ENCODE results near the gene DNAJC30.
"Not testable (repeated sequence)": the region's sequence is repeated elsewhere in the genome, so short reads cannot be mapped to it uniquely, and the experiment has no call there.

Gene DNAJC30

DNA sequence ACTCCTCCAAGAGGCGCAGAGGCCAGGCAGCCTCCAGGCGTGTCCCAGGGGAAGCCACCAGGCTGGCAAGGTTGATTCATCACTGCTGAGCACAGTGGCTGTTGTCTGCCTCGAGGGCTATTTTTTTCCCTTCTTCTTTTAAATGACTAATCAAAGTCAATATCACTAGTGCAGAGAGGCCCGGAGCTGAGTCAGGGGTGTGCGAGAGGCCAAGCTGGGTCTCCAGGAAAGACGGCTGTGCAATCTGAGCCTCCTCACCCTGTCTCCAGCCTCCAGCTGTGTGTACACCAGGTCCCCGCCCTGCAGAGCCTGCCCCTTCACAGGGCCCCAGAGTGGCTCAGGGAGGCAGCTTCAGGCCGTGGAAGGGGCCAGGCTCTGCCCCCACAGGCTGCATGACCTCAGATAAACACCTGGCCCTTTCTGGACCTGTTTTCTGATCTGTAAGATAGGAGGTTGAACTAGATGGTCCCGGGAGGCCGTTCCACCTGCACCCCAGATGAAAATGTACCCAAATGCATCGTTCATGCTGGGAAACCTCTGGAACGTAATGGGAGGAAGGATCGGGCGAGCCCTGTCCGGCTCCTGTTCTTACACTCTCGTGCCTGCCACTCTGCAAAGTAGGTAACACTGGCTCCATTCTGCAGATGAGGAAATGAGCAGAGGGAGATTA, 32.5 kb upstream of the DNAJC30 start:
- DNase-seq (ENCODE audit: extremely low spot score) = peak; percentile 64
- no peak for TF ChIP-seq FOXK2 (IDR thresholded peaks at IDR 0.05)
- no peak for TF ChIP-seq SP1 (IDR thresholded peaks at IDR 0.05)
- no peak for TF ChIP-seq HDGF (IDR thresholded peaks at IDR 0.05; ENCODE audit: borderline replicate concordance)
- TF ChIP-seq, protein P1, sequence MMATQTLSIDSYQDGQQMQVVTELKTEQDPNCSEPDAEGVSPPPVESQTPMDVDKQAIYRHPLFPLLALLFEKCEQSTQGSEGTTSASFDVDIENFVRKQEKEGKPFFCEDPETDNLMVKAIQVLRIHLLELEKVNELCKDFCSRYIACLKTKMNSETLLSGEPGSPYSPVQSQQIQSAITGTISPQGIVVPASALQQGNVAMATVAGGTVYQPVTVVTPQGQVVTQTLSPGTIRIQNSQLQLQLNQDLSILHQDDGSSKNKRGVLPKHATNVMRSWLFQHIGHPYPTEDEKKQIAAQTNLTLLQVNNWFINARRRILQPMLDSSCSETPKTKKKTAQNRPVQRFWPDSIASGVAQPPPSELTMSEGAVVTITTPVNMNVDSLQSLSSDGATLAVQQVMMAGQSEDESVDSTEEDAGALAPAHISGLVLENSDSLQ (IDR thresholded peaks at IDR 0.05) = no peak; the same call in 1 of the 2 replicates
- TF ChIP-seq SUZ12 (IDR thresholded peaks at IDR 0.05) = no peak
- no peak for TF ChIP-seq FOXM1 (IDR thresholded peaks at IDR 0.05; ENCODE audit: borderline replicate concordance)
- no peak for TF ChIP-seq BHLHE40 (IDR thresholded peaks at IDR 0.05; ENCODE audit: borderline replicate concordance)
- TF ChIP-seq L3MBTL2 (conservative IDR thresholded peaks at IDR 0.05) = no peak
- no peak for TF ChIP-seq FOXA1 (IDR thresholded peaks at IDR 0.05)
- TF ChIP-seq TARDBP (IDR thresholded peaks at IDR 0.05) = no peak
- no peak for TF ChIP-seq NFRKB (IDR thresholded peaks at IDR 0.05)
- TF ChIP-seq CTBP1 (IDR thresholded peaks at IDR 0.05; ENCODE audit: borderline replicate concordance) = no peak
- no peak for TF ChIP-seq ELF4 (IDR thresholded peaks at IDR 0.05)
- TF ChIP-seq ARNT (IDR thresholded peaks at IDR 0.05) = no peak
- CTCF ChIA-PET = interaction anchor here (0.9 to 1.1 kb wide), 3 partner anchors 10 to 15 kb away, joined by 3 to 4 read pairs (median 3); no protein-coding TSS in a partner anchor
- POLR2A ChIA-PET = interaction anchor here (0.9 to 1.2 kb wide), 4 partner anchors 18 to 138 kb away, joined by 3 to 4 read pairs (median 4); partner anchors contain the start of genes ABHD11 and MLXIPL

DNA sequence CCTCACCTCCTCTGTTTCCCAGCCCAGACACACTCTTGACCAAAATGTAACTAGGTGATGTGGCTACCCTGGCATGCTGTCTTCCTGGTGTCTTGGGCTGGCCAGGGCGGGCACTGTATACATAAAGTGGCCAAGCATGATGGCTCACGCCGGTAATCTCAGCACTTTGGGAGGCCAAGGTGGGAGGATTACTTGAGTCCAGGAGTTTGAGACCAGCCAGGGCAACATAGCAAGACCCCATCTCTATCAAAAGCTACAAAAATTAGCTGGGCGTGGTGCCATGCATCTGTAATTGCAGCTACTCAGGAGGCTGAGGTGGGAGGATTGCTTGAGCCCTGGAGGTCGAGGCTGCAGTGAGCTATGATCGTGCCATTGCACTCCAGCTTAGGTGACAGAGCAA, 30.1 kb upstream of the DNAJC30 start:
- POLR2A ChIA-PET; DNase-seq (ENCODE audit: extremely low spot score): not testable (repeated sequence)
- CTCF ChIA-PET = interaction anchor here (0.6 to 1.1 kb wide), 2 partner anchors 15 to 21 kb away, joined by 3 to 5 read pairs; no protein-coding TSS in a partner anchor

DNA sequence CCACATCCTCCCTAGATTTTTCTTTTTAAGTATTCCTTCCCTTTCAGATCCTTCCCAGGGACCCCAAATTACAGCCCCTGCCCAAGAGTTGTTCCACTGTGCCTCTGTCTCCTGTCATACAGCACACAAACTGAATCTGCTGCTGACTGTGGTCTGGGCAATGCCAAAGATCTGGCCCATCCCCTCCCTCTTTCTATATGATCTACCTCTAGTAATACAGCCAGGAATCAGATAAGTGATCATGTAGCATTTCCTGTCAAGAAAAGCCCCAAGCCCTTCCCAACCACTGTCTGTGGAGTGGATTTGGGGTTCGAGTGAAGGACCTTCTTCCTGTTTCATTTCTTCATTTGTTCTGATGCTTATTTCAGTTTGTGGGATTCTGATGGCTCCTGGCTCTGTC, 29.5 kb upstream of the DNAJC30 start:
- POLR2A ChIA-PET = no interaction called here
- DNase-seq (ENCODE audit: extremely low spot score) = no peak
- no peak for TF ChIP-seq L3MBTL2 (conservative IDR thresholded peaks at IDR 0.05)
- no peak for TF ChIP-seq ELF4 (IDR thresholded peaks at IDR 0.05)
- TF ChIP-seq FOXA1 (IDR thresholded peaks at IDR 0.05) = no peak
- TF ChIP-seq ARNT (IDR thresholded peaks at IDR 0.05) = no peak
- no peak for TF ChIP-seq FOXK2 (IDR thresholded peaks at IDR 0.05)
- TF ChIP-seq NFRKB (IDR thresholded peaks at IDR 0.05) = no peak
- TF ChIP-seq, protein P1 (IDR thresholded peaks at IDR 0.05) = no peak
- no peak for TF ChIP-seq CTBP1 (IDR thresholded peaks at IDR 0.05; ENCODE audit: borderline replicate concordance)
- no peak for TF ChIP-seq BHLHE40 (IDR thresholded peaks at IDR 0.05; ENCODE audit: borderline replicate concordance)
- TF ChIP-seq HDGF (IDR thresholded peaks at IDR 0.05; ENCODE audit: borderline replicate concordance) = no peak
- TF ChIP-seq TARDBP (IDR thresholded peaks at IDR 0.05) = no peak
- no peak for TF ChIP-seq LEF1 (IDR thresholded peaks at IDR 0.05; ENCODE audit: borderline replicate concordance)
- CTCF ChIA-PET = no interaction called here

DNA sequence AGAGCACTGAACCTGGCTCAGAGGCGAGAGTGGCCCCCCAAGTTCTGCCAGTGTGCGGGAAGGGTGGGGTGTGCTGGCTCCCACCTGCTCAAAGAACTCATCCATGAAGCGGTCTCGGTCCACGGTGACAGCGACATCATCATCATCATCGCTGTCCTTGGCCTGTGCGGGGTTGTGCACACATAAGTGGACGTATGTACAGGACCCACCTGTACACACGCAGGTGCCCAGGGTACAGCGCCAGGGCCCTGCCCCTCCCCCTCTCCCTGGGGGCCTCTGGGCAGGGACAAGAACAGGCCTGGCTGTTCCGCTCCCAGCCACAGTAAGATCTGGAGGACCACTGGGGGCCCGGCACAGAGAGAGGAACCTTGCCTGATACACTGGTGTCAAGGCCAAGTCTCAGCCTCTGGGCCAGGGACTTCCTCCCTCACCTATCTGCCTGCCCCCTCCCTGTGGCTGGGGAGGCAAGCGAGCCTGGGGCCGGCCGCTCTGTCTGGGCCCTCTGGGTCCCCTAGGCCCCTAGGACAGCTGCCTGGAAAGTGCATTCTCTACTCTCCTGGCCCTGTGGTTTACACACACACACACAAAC, 25.8 kb upstream of the DNAJC30 start:
- no peak for DNase-seq (ENCODE audit: extremely low spot score)
- ChIA-PET CTCF (no interaction called here), POLR2A (no interaction called here)
- no peak for TF ChIP-seq NFRKB (IDR thresholded peaks at IDR 0.05)
- TF ChIP-seq SP1 (IDR thresholded peaks at IDR 0.05) = no peak
- no peak for TF ChIP-seq ZNF384 (IDR thresholded peaks at IDR 0.05)
- TF ChIP-seq LEF1 (IDR thresholded peaks at IDR 0.05; ENCODE audit: borderline replicate concordance) = no peak
- TF ChIP-seq ARNT (IDR thresholded peaks at IDR 0.05) = no peak
- no peak for TF ChIP-seq L3MBTL2 (conservative IDR thresholded peaks at IDR 0.05)
- no peak for TF ChIP-seq ELF4 (IDR thresholded peaks at IDR 0.05)
- TF ChIP-seq FOXK2 (IDR thresholded peaks at IDR 0.05) = no peak
- TF ChIP-seq BHLHE40 (IDR thresholded peaks at IDR 0.05; ENCODE audit: borderline replicate concordance) = no peak
- TF ChIP-seq CTBP1 (IDR thresholded peaks at IDR 0.05; ENCODE audit: borderline replicate concordance) = no peak
- TF ChIP-seq FOXM1 (IDR thresholded peaks at IDR 0.05; ENCODE audit: borderline replicate concordance) = no peak
- no peak for TF ChIP-seq TARDBP (IDR thresholded peaks at IDR 0.05)
- TF ChIP-seq SUZ12 (IDR thresholded peaks at IDR 0.05) = no peak

DNA sequence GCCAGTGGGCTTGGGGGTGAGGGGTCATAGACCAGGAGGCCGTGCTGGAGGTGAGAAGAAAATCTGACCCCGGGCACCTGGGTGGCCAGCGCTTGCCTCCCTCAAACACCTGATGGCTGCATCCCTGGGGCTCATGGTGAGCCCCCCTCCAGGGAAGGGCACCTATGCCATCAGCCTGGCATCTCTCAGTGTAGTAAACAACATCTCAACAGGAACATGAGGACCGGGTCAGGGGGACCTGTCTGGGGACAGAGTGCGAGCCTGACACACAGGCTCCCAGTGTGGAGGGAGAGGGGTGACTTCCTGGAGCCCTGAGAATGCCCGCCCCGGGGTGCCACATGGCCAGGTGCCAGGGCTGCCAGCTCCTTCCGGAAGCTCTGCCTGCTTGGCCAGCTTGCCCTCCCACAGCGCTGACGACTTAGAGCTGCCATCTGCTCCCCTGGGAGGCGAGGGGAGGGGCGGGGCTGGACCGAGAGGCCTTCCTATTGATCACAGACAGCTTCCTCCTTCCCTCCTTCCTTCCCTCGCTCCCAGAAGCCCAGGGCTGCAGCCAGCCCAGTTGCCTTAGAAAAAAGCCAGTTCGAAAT, 23.9 kb upstream of the DNAJC30 start:
- ChIA-PET POLR2A (no interaction called here), CTCF (no interaction called here)
- TF ChIP-seq ZNF384 (IDR thresholded peaks at IDR 0.05) = no peak
- TF ChIP-seq CTBP1 (IDR thresholded peaks at IDR 0.05; ENCODE audit: borderline replicate concordance) = no peak
- TF ChIP-seq LEF1 (IDR thresholded peaks at IDR 0.05; ENCODE audit: borderline replicate concordance) = no peak
- TF ChIP-seq FOXK2 (IDR thresholded peaks at IDR 0.05) = no peak
- TF ChIP-seq, protein P1 (IDR thresholded peaks at IDR 0.05) = no peak
- TF ChIP-seq TARDBP (IDR thresholded peaks at IDR 0.05) = no peak
- no peak for TF ChIP-seq ARNT (IDR thresholded peaks at IDR 0.05)
- TF ChIP-seq FOXA1 (IDR thresholded peaks at IDR 0.05) = no peak
- TF ChIP-seq L3MBTL2 (conservative IDR thresholded peaks at IDR 0.05) = no peak
- no peak for TF ChIP-seq HDGF (IDR thresholded peaks at IDR 0.05; ENCODE audit: borderline replicate concordance)
- TF ChIP-seq ELF4 (IDR thresholded peaks at IDR 0.05) = no peak
- no peak for TF ChIP-seq SP1 (IDR thresholded peaks at IDR 0.05)
- TF ChIP-seq SUZ12 (IDR thresholded peaks at IDR 0.05) = no peak
- TF ChIP-seq NFRKB (IDR thresholded peaks at IDR 0.05) = no peak
- TF ChIP-seq BHLHE40 (IDR thresholded peaks at IDR 0.05; ENCODE audit: borderline replicate concordance) = no peak
- TF ChIP-seq FOXM1 (IDR thresholded peaks at IDR 0.05; ENCODE audit: borderline replicate concordance) = no peak
- no peak for DNase-seq (ENCODE audit: extremely low spot score)

All from HEK293T (cell line).